K562 (cell line): ENCODE results near the gene KCNJ10. TPM values are rescaled to one million over a fixed set of nuclear protein-coding genes. Genes with fewer than 3 reads are reported as not detected.
A peak's percentile ranks its signal among the peaks of the same experiment; 100 is the strongest.

Source experiments
- BRD9 ChIP-seq: fragments of 450-650 bp; IDR thresholded peaks from 2 replicates; pipeline ENCODE4 v1.6.1; 2018; ENCODE audit warnings: low read depth; ENCODE audit not compliant: partially characterized antibody
- CBX3 ChIP-seq, 2 experiments: IDR thresholded peaks; 1 replicate in 1 of 2; 2 replicates in 1 of 2; pipeline ENCODE4 v1.6.1; 2012; ENCODE audit warnings: inconsistent platforms in 2 of 2, low read length in 2 of 2, borderline replicate concordance in 1 of 2, control low read depth in 1 of 2
- FOXK2 ChIP-seq, 2 experiments: fragments of 450-650 bp; IDR thresholded peaks in 1 of 2; conservative IDR thresholded peaks in 1 of 2; 2 replicates each; pipeline ENCODE4 v1.6.1; 2016; ENCODE audit warnings: low read depth in 2 of 2, mild to moderate bottlenecking in 1 of 2
- HNRNPLL ChIP-seq: fragments of 200-400 bp; formaldehyde crosslinking; IDR thresholded peaks from 2 replicates; pipeline ENCODE4 v1.6.1; 2017; ENCODE audit warnings: low read length, low read depth, mild to moderate bottlenecking; ENCODE audit not compliant: poor library complexity, severe bottlenecking
- JUND ChIP-seq, 2 experiments: IDR thresholded peaks; 2 replicates in 1 of 2; 3 replicates in 1 of 2; pipeline ENCODE4 v1.6.1; 2011; ENCODE audit warnings: borderline replicate concordance in 2 of 2, low read depth in 2 of 2, low read length in 2 of 2, improper control_type of control experiment in 1 of 2, missing biosample characterization in 1 of 2, missing genetic modification characterization in 1 of 2, missing genetic modification reagents in 1 of 2
- MYC ChIP-seq, 2 experiments: fragments of 250-450 bp in 1 of 2; sonication (Bioruptor Pico) in 1 of 2; IDR thresholded peaks; 2 replicates each; pipeline versions ENCODE4 v1.5.1 to v1.6.1; 2012 to 2021; ENCODE audit warnings: low read depth in 2 of 2, borderline replicate concordance in 1 of 2, improper control_type of control experiment in 1 of 2, low read length in 1 of 2, mild to moderate bottlenecking in 1 of 2, moderate library complexity in 1 of 2
- SP1 ChIP-seq: sonication (generic); formaldehyde crosslinking; IDR thresholded peaks from 2 replicates; pipeline ENCODE4 v1.8.1; 2022; ENCODE audit warnings: mild to moderate bottlenecking, missing genetic modification reagents
- SRF ChIP-seq, 2 experiments: fragments of 250-450, 450-650 bp in 1 of 2; sonication (Bioruptor Pico) in 1 of 2; sonication (generic) in 1 of 2; formaldehyde crosslinking; IDR thresholded peaks; 2 replicates each; pipeline versions ENCODE4 v1.5.0 to v1.5.1; 2020 to 2022; ENCODE audit warnings: mild to moderate bottlenecking in 1 of 2, missing genetic modification reagents in 1 of 2
- STAG1 ChIP-seq: sonication (generic); formaldehyde crosslinking; IDR thresholded peaks from 2 replicates; pipeline ENCODE4 v1.5.0; 2020; ENCODE audit warnings: missing genetic modification reagents, borderline replicate concordance
- TAF9B ChIP-seq: fragments of 450-650 bp; IDR thresholded peaks from 2 replicates; pipeline ENCODE4 v1.6.1; 2018; ENCODE audit warnings: mild to moderate bottlenecking; ENCODE audit not compliant: partially characterized antibody
- ZBTB7A ChIP-seq: IDR thresholded peaks from 2 replicates; pipeline ENCODE4 v1.6.1; 2011; ENCODE audit warnings: low read depth, mild to moderate bottlenecking, low read length, moderate library complexity, borderline replicate concordance; ENCODE audit not compliant: control insufficient read depth
- ZZZ3 ChIP-seq: fragments of 450-650 bp; IDR thresholded peaks from 2 replicates; pipeline ENCODE4 v1.6.1; 2016; ENCODE audit warnings: antibody characterized with exemption, mild to moderate bottlenecking, moderate library complexity
- polyA plus RNA-seq, 8 experiments: library from polyadenylated mRNA; depleted of rRNA in 4 of 8; stranded (reverse) in 5 of 8; unstranded in 3 of 8; fragments of >200 nt; fragmentation: Nextera tagmentation in 2 of 8; fragmentation: Illumina TruSeq in 1 of 8; extraction: Ambion mirVana in 2 of 8; extraction: Trizol in 1 of 8; gene quantifications; 2 replicates each; pipeline versions ENCODE4 v1.2.1 to v1.2.3, GENCODE V29; 2011 to 2014; ENCODE audit warnings: inconsistent platforms in 1 of 8, missing spikeins in 1 of 8
- total RNA-seq, 7 experiments: library from RNA; depleted of rRNA in 6 of 7; stranded (reverse); fragments of >200 nt in 6 of 7; fragmentation: Illumina TruSeq in 2 of 7; extraction: Trizol in 2 of 7; gene quantifications; 2 replicates each; pipeline versions ENCODE4 v1.2.1 to v1.2.3, GENCODE V29; 2011 to 2021; ENCODE audit warnings: low replicate concordance in 1 of 7
- TF ChIP-seq, protein P1 (sequence below): sonication (generic); formaldehyde crosslinking; IDR thresholded peaks from 2 replicates; pipeline ENCODE4 v1.8.0; 2022; ENCODE audit warnings: mild to moderate bottlenecking, missing genetic modification reagents
- TF ChIP-seq, protein P2 (sequence below), 2 experiments: IDR thresholded peaks; 2 replicates each; pipeline ENCODE4 v1.6.1; 2011; ENCODE audit warnings: borderline replicate concordance in 1 of 2, control low read depth in 1 of 2, low read depth in 1 of 2, low read length in 1 of 2, mild to moderate bottlenecking in 1 of 2, mixed read lengths in 1 of 2, moderate library complexity in 1 of 2; ENCODE audit not compliant: insufficient read depth in 1 of 2, insufficient read length in 1 of 2, poor library complexity in 1 of 2, severe bottlenecking in 1 of 2; ENCODE audit errors: extremely low read depth in 1 of 2
- TF ChIP-seq, protein P3 (sequence below), 2 experiments: fragments of 250-450 bp in 1 of 2; fragments of 450-650 bp in 1 of 2; sonication (Bioruptor Pico) in 1 of 2; IDR thresholded peaks; 2 replicates each; pipeline versions ENCODE4 v1.6.1 to v1.8.0; 2016 to 2021; ENCODE audit warnings: mild to moderate bottlenecking in 2 of 2, moderate library complexity in 2 of 2, missing compliant biosample characterization in 1 of 2, missing genetic modification characterization in 1 of 2

Gene KCNJ10
- total and polyA plus RNA-seq, 9 of the 15 experiments (the other 6 are each of a cell fraction or from before 2014, with no cell fraction given) = 0.06 to 0.11 TPM; not detected in 7

DNA sequence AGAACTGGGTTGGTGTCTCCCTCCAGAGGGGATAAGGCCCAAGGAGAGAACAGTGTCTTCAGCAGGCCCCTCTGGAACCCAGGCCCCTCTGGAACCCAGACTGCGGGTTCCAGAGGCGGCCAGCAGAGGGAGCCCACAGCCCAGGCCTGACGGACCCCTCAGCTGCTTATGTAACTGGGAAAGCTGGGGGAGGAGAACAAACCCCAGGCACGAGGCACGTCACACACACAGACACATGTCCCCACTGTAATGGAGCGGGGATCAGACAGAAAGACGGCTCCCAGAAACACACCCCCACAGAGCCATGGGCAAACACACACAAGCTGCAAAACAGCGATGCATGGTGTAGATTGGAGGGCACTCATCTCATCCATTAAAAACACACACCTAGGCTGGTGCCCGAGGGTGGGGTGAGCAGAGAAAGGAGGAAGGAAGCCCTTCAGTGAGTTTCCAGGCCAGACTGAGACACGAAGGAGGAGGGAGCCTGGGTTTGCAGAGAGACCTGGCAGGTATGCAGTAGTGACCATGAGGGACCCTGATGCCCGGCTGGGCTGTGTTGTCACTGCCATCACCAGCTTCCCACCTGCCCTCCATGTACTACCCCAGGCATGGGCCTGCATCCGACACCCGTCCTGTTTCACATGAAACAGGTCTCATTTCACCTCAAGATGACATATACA lies 31.2 kb upstream of the KCNJ10 start (continued):
- TF ChIP-seq SRF (CRISPR knock-in tag; IDR thresholded peaks at IDR 0.05) (0 out of 4 replicates have a peak, but pooled peaks of 1 of the 2 experiments have one; percentile 13), SP1 (CRISPR knock-in tag) (peak; percentile 50; the same call in 1 of the 2 replicates), TAF9B (no peak), MYC (IDR thresholded peaks at IDR 0.05; ENCODE audit: low read depth, low read length) (peak; percentile 96), MYC (CRISPR knock-in tag; IDR thresholded peaks at IDR 0.05; ENCODE audit: borderline replicate concordance, low read depth) (no peak), CBX3 (IDR thresholded peaks at IDR 0.05; ENCODE audit: borderline replicate concordance in 1 of 2, low read length in 2 of 2) (peak in 1 of 2 experiments; percentile 44; a peak in 1 of 3 replicates), ZZZ3 (no peak), HNRNPLL (peak; percentile 28), ZBTB7A (peak; percentile 44; the same call in 1 of the 2 replicates), JUND (IDR thresholded peaks at IDR 0.05; ENCODE audit: borderline replicate concordance, low read depth, low read length) (peak; percentile 67), JUND (tag; IDR thresholded peaks at IDR 0.05; ENCODE audit: borderline replicate concordance, low read depth, low read length) (peak; percentile 45; the same call in 1 of the 3 replicates), BRD9 (peak; percentile 67), STAG1 (CRISPR knock-in tag) (peak; percentile 64), FOXK2 (conservative IDR thresholded peaks at IDR 0.05 in 1 of 2, IDR thresholded peaks at IDR 0.05 in 1 of 2; ENCODE audit: low read depth in 2 of 2) (peak; percentile 39 to 81; a peak in 3 of 4 replicates)
- TF ChIP-seq, protein P1, sequence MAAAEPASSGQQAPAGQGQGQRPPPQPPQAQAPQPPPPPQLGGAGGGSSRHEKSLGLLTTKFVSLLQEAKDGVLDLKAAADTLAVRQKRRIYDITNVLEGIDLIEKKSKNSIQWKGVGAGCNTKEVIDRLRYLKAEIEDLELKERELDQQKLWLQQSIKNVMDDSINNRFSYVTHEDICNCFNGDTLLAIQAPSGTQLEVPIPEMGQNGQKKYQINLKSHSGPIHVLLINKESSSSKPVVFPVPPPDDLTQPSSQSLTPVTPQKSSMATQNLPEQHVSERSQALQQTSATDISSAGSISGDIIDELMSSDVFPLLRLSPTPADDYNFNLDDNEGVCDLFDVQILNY (CRISPR knock-in tag) = peak; percentile 72; the same call in 1 of the 2 replicates
- TF ChIP-seq, protein P2, sequence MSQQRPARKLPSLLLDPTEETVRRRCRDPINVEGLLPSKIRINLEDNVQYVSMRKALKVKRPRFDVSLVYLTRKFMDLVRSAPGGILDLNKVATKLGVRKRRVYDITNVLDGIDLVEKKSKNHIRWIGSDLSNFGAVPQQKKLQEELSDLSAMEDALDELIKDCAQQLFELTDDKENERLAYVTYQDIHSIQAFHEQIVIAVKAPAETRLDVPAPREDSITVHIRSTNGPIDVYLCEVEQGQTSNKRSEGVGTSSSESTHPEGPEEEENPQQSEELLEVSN (IDR thresholded peaks at IDR 0.05; ENCODE audit: borderline replicate concordance in 1 of 2, extremely low read depth in 1 of 2, insufficient read depth in 1 of 2, insufficient read length in 1 of 2, low read depth in 1 of 2, low read length in 1 of 2, poor library complexity in 1 of 2, severe bottlenecking in 1 of 2) = peak in 1 of 2 experiments; percentile 78
- TF ChIP-seq, protein P3, sequence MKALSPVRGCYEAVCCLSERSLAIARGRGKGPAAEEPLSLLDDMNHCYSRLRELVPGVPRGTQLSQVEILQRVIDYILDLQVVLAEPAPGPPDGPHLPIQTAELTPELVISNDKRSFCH (CRISPR knock-in tag; IDR thresholded peaks at IDR 0.05) = no peak
- TF ChIP-seq, protein P3 (tag; IDR thresholded peaks at IDR 0.05) = no peak
